ENCODE data around the gene CEP295NL.
A peak's percentile ranks its signal among the peaks of the same experiment; 100 is the strongest.

The CEP295NL gene

DNA sequence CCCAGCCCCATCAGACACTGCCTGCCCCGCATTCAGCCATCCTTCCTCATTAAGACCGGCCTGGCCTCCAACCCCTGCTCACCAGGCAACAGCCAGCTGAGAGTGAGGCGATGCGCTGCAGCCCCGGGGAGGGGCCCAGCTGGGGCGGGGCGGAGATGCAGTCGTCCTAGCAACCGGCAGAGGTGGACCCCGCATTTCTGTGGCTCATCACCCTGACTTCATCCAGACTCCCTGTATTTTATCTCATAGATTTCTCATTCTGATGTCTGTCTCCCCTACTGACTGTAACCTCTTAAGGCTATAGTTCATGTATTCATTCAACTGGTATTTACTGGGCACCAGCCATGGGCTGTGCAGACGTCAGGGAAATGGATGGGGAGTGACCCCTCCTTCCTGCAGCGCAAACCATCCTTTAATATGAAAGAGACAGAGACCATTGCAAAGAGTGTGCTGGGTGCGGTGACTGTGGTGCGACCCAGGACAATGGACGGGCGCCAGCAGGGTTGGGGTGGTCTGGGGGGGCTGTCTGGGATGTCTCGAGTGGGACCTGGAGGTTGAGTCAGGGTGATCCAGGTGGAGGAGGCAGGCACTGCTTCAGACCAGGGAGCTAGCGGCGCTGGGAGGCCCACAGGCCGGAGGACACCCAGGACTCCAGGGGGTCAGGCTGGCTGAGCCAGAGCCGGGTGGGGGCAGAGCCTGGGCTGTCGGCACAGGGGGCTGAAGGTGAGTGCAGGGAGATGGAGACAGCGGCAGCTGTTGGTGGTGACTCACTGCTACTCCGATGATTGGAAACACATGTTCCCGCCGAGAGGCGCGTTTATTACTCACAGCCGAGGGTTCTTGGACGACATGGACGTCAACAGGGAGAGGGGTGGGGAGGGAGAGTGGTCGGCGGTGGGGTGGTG is 32.7 kb upstream of the CEP295NL start:
- peak; percentile 26; the same call in 2 of the 3 replicates for ATAC-seq (ENCODE audit: low read depth)
- TF ChIP-seq CTCF (IDR thresholded peaks at IDR 0.05; ENCODE audit: poor library complexity, severe bottlenecking) = no peak
- peak overlapping the region; percentile 77 for H3K27ac ChIP-seq (ENCODE audit: poor library complexity, severe bottlenecking)
- no peak for DNase-seq (ENCODE audit: low spot score)
- no peaks in the 10 kb centered on the region for H3K9me3 ChIP-seq (ENCODE audit: severe bottlenecking)
- no peak overlapping the region for H3K4me3 ChIP-seq (ENCODE audit: severe bottlenecking)
- H3K27me3 ChIP-seq (ENCODE audit: insufficient read depth, poor library complexity, severe bottlenecking) = no peaks in the 10 kb centered on the region
- no peaks in the 10 kb centered on the region for H3K36me3 ChIP-seq (ENCODE audit: low read depth)
- H3K4me1 ChIP-seq (ENCODE audit: insufficient read depth, poor library complexity, severe bottlenecking) = peaks cover 41% of the 10 kb centered on the region

DNA sequence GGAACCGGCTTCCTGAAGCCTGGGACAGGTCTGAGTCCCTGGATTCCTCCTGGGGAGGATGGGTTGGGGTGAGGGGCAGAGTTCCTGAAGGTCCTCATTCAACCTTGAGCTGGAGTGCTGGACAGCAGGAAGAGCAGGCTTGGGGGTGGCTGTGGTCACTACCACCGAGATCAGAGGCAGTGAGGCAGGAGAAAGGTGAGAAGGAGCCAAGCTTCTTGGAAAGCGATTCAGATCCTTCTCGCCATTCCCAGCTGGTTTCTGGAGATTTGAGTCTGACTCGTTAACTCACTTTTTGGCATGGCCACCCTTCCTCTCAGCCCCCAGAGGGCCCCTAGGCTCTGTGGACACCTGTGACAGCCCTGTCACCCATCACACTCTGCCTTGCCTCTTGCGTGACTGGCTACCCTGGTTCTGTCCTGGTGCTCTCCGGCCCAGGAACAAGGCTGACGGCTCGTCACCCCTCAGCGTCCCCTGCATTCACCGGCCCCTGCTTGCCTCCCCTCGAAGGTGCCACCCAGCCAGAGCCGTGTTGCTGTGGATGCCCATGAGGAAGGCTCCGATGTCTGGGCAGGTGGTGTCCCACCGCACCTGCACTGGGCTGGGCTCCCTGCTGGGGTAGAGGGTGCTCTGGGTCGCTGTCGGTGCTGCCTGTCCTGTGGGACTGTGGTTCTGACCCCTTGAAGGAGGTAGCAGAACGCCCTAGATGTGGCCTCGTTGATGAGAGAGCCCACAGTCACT is 31.8 kb upstream of the CEP295NL start:
- no peak for TF ChIP-seq CTCF (IDR thresholded peaks at IDR 0.05; ENCODE audit: poor library complexity, severe bottlenecking)
- no peak overlapping the region for H3K4me3 ChIP-seq (ENCODE audit: severe bottlenecking)
- no peaks in the 10 kb centered on the region for H3K27me3 ChIP-seq (ENCODE audit: insufficient read depth, poor library complexity, severe bottlenecking)
- H3K36me3 ChIP-seq (ENCODE audit: low read depth) = no peaks in the 10 kb centered on the region
- DNase-seq (ENCODE audit: low spot score) (no peak), ATAC-seq (ENCODE audit: low read depth) (no peak)
- no peaks in the 10 kb centered on the region for H3K9me3 ChIP-seq (ENCODE audit: severe bottlenecking)
- peaks cover 37% of the 10 kb centered on the region for H3K4me1 ChIP-seq (ENCODE audit: insufficient read depth, poor library complexity, severe bottlenecking)
- peak overlapping the region; percentile 77 for H3K27ac ChIP-seq (ENCODE audit: poor library complexity, severe bottlenecking)

DNA sequence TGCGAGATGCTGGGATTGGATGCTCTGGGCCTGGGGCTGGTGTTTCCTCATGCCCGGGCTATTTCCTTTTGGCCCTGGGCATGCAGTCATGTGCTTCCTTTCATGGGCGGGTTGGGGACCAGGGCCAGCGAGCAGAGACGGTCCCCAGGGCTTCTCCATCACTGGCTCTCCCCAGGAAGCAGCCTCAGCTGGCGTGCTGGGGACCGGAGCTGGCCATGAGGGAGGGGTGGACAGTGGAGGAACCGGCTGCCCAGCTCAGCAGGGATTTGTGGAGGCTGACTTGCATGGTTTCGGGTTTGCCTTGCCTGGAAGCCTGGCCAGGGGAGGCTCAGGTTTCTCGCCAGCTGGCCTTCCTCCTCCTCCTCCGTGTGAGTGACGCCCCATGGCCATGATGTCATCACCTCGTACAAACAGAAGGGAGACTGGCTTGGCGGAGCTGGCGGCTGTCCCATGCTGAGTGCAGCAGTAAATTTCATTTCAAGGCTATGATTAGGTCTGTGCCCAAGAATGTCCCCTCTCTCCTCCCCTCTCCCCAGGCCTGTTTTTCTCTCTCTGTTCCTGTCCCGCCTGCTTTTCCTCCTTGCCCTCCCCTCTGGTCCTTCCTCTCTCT is 31.1 kb upstream of the CEP295NL start:
- no peak for TF ChIP-seq CTCF (IDR thresholded peaks at IDR 0.05; ENCODE audit: poor library complexity, severe bottlenecking)
- ATAC-seq (ENCODE audit: low read depth) = peak; percentile 66
- Histone ChIP-seq H3K27ac (ENCODE audit: poor library complexity, severe bottlenecking) (peak overlapping the region; percentile 77), H3K4me1 (ENCODE audit: insufficient read depth, poor library complexity, severe bottlenecking) (peaks cover 32% of the 10 kb centered on the region), H3K9me3 (ENCODE audit: severe bottlenecking) (no peaks in the 10 kb centered on the region), H3K27me3 (ENCODE audit: insufficient read depth, poor library complexity, severe bottlenecking) (no peaks in the 10 kb centered on the region), H3K36me3 (ENCODE audit: low read depth) (no peaks in the 10 kb centered on the region), H3K4me3 (ENCODE audit: severe bottlenecking) (no peak overlapping the region)
- peak; percentile 89 for DNase-seq (ENCODE audit: low spot score)

DNA sequence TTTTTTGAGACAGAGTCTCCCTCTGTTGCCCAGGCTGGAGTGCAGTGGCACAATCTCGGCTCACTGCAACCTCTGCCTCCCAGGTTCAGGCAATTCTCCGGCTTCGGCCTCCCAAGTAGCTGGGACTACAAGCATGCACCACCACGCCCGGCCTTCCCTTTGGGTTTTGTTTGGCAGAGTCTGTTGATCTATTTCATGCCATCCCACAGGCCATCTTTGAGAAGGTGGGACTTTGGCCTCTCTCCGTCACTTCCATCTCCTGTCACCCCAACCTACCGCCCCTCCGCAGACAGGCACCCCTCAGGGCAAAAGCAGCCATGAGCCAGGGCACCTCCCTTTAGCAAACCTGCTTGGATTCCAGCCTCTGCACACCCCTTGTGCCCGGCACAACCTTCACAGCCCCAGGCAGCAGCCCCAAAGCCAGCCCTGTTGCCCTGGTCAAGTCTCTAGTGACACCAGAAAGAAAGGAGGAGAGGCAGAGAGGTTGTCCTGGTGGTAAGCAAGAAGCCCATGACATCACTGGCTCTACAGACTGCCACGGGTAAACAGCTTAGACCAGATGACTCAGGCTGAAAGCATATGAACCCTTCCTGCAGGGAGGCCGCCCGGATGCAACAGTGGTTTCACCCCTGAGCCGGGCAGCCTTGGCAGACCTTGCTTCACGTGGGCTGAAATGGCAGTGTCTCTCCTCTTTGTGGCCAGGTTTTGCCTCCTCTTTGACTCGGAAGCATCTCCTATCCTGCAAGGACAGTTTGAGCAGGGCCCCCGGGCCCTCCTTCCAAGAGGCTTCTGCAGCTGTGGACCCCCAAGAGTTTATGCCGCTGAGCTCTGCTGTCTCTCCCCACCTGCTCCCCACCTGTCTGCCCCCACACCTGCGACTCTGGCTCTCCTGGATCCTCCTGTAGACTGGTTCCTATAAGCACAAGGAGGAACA is 30.3 kb upstream of the CEP295NL start:
- peak; percentile 90 for ATAC-seq (ENCODE audit: low read depth)

More for the DNA sequence above, 30.3 kb upstream of the CEP295NL start:
- peak; percentile 90 for DNase-seq (ENCODE audit: low spot score)
- Histone ChIP-seq H3K36me3 (ENCODE audit: low read depth) (no peaks in the 10 kb centered on the region), H3K27ac (ENCODE audit: poor library complexity, severe bottlenecking) (peak overlapping the region; percentile 77), H3K4me1 (ENCODE audit: insufficient read depth, poor library complexity, severe bottlenecking) (peaks cover 32% of the 10 kb centered on the region), H3K4me3 (ENCODE audit: severe bottlenecking) (no peak overlapping the region), H3K9me3 (ENCODE audit: severe bottlenecking) (no peaks in the 10 kb centered on the region), H3K27me3 (ENCODE audit: insufficient read depth, poor library complexity, severe bottlenecking) (no peaks in the 10 kb centered on the region)
- TF ChIP-seq CTCF (IDR thresholded peaks at IDR 0.05; ENCODE audit: poor library complexity, severe bottlenecking) = no peak

Measured in RWPE2 (cell line).